Mucosa of rectum (tissue), 2 donors: ENCODE measurements around the gene SERINC2.
"Not testable (repeated sequence)": the region's sequence is repeated elsewhere in the genome, so short reads cannot be mapped to it uniquely, and the experiment has no call there.

ENCODE experiments used
- H3K27ac ChIP-seq, 2 donors: one replicate each; pipeline ENCODE4 v1.7.0; 2013; ENCODE audit warnings: inconsistent platforms in 2 of 2, low read depth in 2 of 2, low read length in 2 of 2
- H3K27me3 ChIP-seq, 2 donors: one replicate each; pipeline ENCODE4 v1.7.0; 2013; ENCODE audit warnings: low read length in 2 of 2; ENCODE audit not compliant: control insufficient read depth in 2 of 2, insufficient read depth in 2 of 2
- H3K36me3 ChIP-seq, 2 donors: one replicate each; pipeline ENCODE4 v1.7.0; 2013; ENCODE audit warnings: low read length in 2 of 2; ENCODE audit not compliant: control insufficient read depth in 2 of 2, insufficient read depth in 2 of 2
- H3K4me1 ChIP-seq, 2 donors: one replicate each; pipeline ENCODE4 v1.7.0; 2013; ENCODE audit warnings: low read length in 2 of 2, mild to moderate bottlenecking in 1 of 2; ENCODE audit not compliant: control insufficient read depth in 2 of 2, insufficient read depth in 2 of 2
- H3K4me3 ChIP-seq, 2 donors: one replicate each; pipeline ENCODE4 v1.7.0; 2013; ENCODE audit warnings: low read length in 2 of 2
- H3K9ac ChIP-seq, 2 donors: one replicate each; pipeline ENCODE4 v1.7.0; 2013; ENCODE audit warnings: low read length in 2 of 2, low read depth in 1 of 2, mild to moderate bottlenecking in 1 of 2
- H3K9me3 ChIP-seq, 2 donors: one replicate each; pipeline ENCODE4 v1.7.0; 2013; ENCODE audit warnings: low read length in 2 of 2; ENCODE audit not compliant: control insufficient read depth in 2 of 2
- donor health status: healthy.
- donor health status: Normal muscosa, but diverticular disease.

SERINC2 gene

GRCh38 chr1:31458287-31458896, 45.4 kb downstream of the SERINC2 start:
- Histone ChIP-seq H3K4me3 (peak overlapping the region in 1 of 2 donors; percentile 20), H3K27me3 (no peaks in the 10 kb centered on the region), H3K9me3 (peaks cover 14 to 16% of the 10 kb centered on the region in 2 donors), H3K9ac (no peak overlapping the region), H3K4me1 (no peaks in the 10 kb centered on the region), H3K27ac (no peak overlapping the region), H3K36me3 (no peaks in the 10 kb centered on the region)

- no peaks in the 10 kb centered on the region for H3K27me3 ChIP-seq
- no peaks in the 10 kb centered on the region for H3K4me1 ChIP-seq
- peaks cover 14% of the 10 kb centered on the region in 2 donors for H3K9me3 ChIP-seq
- no peak overlapping the region for H3K4me3 ChIP-seq
- no peak overlapping the region for H3K27ac ChIP-seq
- H3K36me3 ChIP-seq: no peaks in the 10 kb centered on the region
- H3K9ac ChIP-seq: no peak overlapping the region
These were observed 47.0 kb downstream of the SERINC2 start for GRCh38 chr1:31460027-31460426.

GRCh38 chr1:31467005-31467674, 54.1 kb downstream of the SERINC2 start:
- no peak overlapping the region for H3K27ac ChIP-seq
- H3K9ac ChIP-seq: no peak overlapping the region
- H3K27me3 ChIP-seq: no peaks in the 10 kb centered on the region
- H3K4me3 ChIP-seq: no peak overlapping the region
- peaks cover 0 to 7% of the 10 kb centered on the region in 2 donors for H3K4me1 ChIP-seq
- H3K9me3 ChIP-seq: peaks cover 0 to 2% of the 10 kb centered on the region in 2 donors
- no peaks in the 10 kb centered on the region for H3K36me3 ChIP-seq

- peak overlapping the region; percentile 71 to 77 for H3K27ac ChIP-seq
- no peaks in the 10 kb centered on the region for H3K36me3 ChIP-seq
- no peaks in the 10 kb centered on the region for H3K27me3 ChIP-seq
- H3K9ac ChIP-seq: no peak overlapping the region
- H3K4me3 ChIP-seq: no peak overlapping the region
- peaks cover 0 to 2% of the 10 kb centered on the region in 2 donors for H3K9me3 ChIP-seq
- peaks cover 0 to 17% of the 10 kb centered on the region in 2 donors for H3K4me1 ChIP-seq
These were observed 57.8 kb downstream of the SERINC2 start for GRCh38 chr1:31470794-31471315.

- not testable (repeated sequence) for H3K36me3 ChIP-seq, H3K9me3 ChIP-seq, H3K4me3 ChIP-seq, H3K9ac ChIP-seq, H3K27me3 ChIP-seq
- H3K27ac ChIP-seq: peak overlapping the region; percentile 71 to 85
- peaks cover 0 to 17% of the 10 kb centered on the region in 2 donors for H3K4me1 ChIP-seq
These were observed 58.7 kb downstream of the SERINC2 start for GRCh38 chr1:31471452-31472313.

GRCh38 chr1:31472314-31472651, 59.3 kb downstream of the SERINC2 start:
- peak overlapping the region; percentile 71 to 85 for H3K27ac ChIP-seq
- H3K9me3 ChIP-seq, H3K4me3 ChIP-seq, H3K27me3 ChIP-seq, H3K9ac ChIP-seq, H3K36me3 ChIP-seq: not testable (repeated sequence)
- peaks cover 0 to 17% of the 10 kb centered on the region in 2 donors for H3K4me1 ChIP-seq

- peak overlapping the region; percentile 71 to 85 for H3K27ac ChIP-seq
These were observed 59.7 kb downstream of the SERINC2 start for GRCh38 chr1:31472673-31473072.

GRCh38 chr1:31473508-31473907, 60.5 kb downstream of the SERINC2 start:
- not testable (repeated sequence) for H3K4me3 ChIP-seq, H3K9ac ChIP-seq, H3K27me3 ChIP-seq, H3K9me3 ChIP-seq, H3K36me3 ChIP-seq, H3K27ac ChIP-seq
- H3K4me1 ChIP-seq: peaks cover 0 to 17% of the 10 kb centered on the region in 2 donors

More at GRCh38 chr1:31472673-31473072, 59.7 kb downstream of the SERINC2 start:
- peaks cover 0 to 17% of the 10 kb centered on the region in 2 donors for H3K4me1 ChIP-seq
- not testable (repeated sequence) for H3K9me3 ChIP-seq, H3K27me3 ChIP-seq, H3K36me3 ChIP-seq, H3K4me3 ChIP-seq, H3K9ac ChIP-seq

- H3K4me1 ChIP-seq: peaks cover 0 to 17% of the 10 kb centered on the region in 2 donors
- not testable (repeated sequence) for H3K27ac ChIP-seq, H3K9ac ChIP-seq, H3K4me3 ChIP-seq, H3K27me3 ChIP-seq, H3K36me3 ChIP-seq, H3K9me3 ChIP-seq
These were observed 61.6 kb downstream of the SERINC2 start for GRCh38 chr1:31474567-31474966.
